GM23338 (cell line): ENCODE measurements around the gene GOLGA1. TPM values are rescaled to one million over a fixed set of nuclear protein-coding genes. Genes with fewer than 3 reads are reported as not detected.

Experiments used
- ATAC-seq: fragments of 200-7000 bp; cut with Tn5 transposase; 3 replicates; pipeline ENCODE4 v1.9.1; 2020
- DNase-seq: peaks from one replicate; pipeline ENCODE4 v3.0.0-alpha.2; 2015; ENCODE audit warnings: low spot score
- H2AFZ ChIP-seq: fragments of 200-600 bp; sonication (generic); 2 replicates; pipeline ENCODE4 v1.8.0; 2016; ENCODE audit warnings: antibody characterized with exemption, mild to moderate bottlenecking, moderate library complexity
- H3F3A ChIP-seq: fragments of 200-600 bp; sonication (generic); replicated peaks from 2 replicates; pipeline ENCODE4 v1.8.0; 2017; ENCODE audit warnings: antibody characterized with exemption, mixed run types, low read depth
- H3K27ac ChIP-seq: fragments of 200-600 bp; sonication (generic); 2 replicates; pipeline ENCODE4 v1.6.1; 2016; ENCODE audit warnings: low read depth
- H3K27me3 ChIP-seq: fragments of 200-600 bp; sonication (generic); 2 replicates; pipeline ENCODE4 v1.8.0; 2016; ENCODE audit warnings: mild to moderate bottlenecking, mixed run types, moderate library complexity; ENCODE audit not compliant: insufficient read depth
- H3K36me3 ChIP-seq: fragments of 200-600 bp; sonication (generic); 2 replicates; pipeline ENCODE4 v1.8.0; 2016; ENCODE audit warnings: mild to moderate bottlenecking; ENCODE audit not compliant: insufficient read depth
- H3K4me1 ChIP-seq: fragments of 200-600 bp; sonication (generic); 2 replicates; pipeline ENCODE4 v1.8.0; 2016; ENCODE audit warnings: mild to moderate bottlenecking, moderate library complexity; ENCODE audit not compliant: insufficient read depth
- H3K4me2 ChIP-seq: fragments of 200-600 bp; sonication (generic); 2 replicates; pipeline ENCODE4 v1.7.1; 2017; ENCODE audit warnings: mixed run types
- H3K4me3 ChIP-seq: fragments of 200-600 bp; sonication (generic); 2 replicates; pipeline ENCODE4 v1.6.1; 2016; ENCODE audit warnings: mixed run types
- H3K79me2 ChIP-seq: fragments of 200-600 bp; sonication (generic); replicated peaks from 2 replicates; pipeline ENCODE4 v1.8.0; 2017; ENCODE audit warnings: mild to moderate bottlenecking; ENCODE audit not compliant: insufficient read depth
- H3K9me2 ChIP-seq: fragments of 200-600 bp; sonication (generic); 2 replicates; pipeline ENCODE4 v1.8.0; 2017; ENCODE audit not compliant: insufficient read depth
- H4K20me1 ChIP-seq: fragments of 200-600 bp; sonication (generic); replicated peaks from 2 replicates; pipeline ENCODE4 v1.8.0; 2017; ENCODE audit warnings: mild to moderate bottlenecking; ENCODE audit not compliant: insufficient read depth
- H3K27ac Mint-ChIP-seq: 2 replicates; pipeline ENCODE4 v1.8.0; 2020; ENCODE audit warnings: inconsistent platforms, mild to moderate bottlenecking, moderate library complexity, mixed read lengths
- H3K27me3 Mint-ChIP-seq: 3 replicates; pipeline ENCODE4 v1.8.0; 2022; ENCODE audit warnings: low read depth, mild to moderate bottlenecking, moderate library complexity, mixed read lengths, inconsistent platforms; ENCODE audit not compliant: insufficient read depth, poor library complexity
- H3K36me3 Mint-ChIP-seq: 3 replicates; pipeline ENCODE4 v1.8.0; 2021; ENCODE audit warnings: low read depth, mild to moderate bottlenecking, inconsistent platforms, moderate library complexity, mixed read lengths
- H3K4me1 Mint-ChIP-seq: 3 replicates; pipeline ENCODE4 v1.8.0; 2020; ENCODE audit warnings: mild to moderate bottlenecking, inconsistent platforms, mixed read lengths
- H3K4me3 Mint-ChIP-seq: 3 replicates; pipeline ENCODE4 v1.8.0; 2021; ENCODE audit warnings: moderate library complexity, mild to moderate bottlenecking, inconsistent platforms, mixed read lengths
- H3K9me3 Mint-ChIP-seq: 3 replicates; pipeline ENCODE4 v1.8.0; 2020; ENCODE audit warnings: moderate library complexity, mild to moderate bottlenecking, inconsistent platforms, mixed read lengths
- CREB1 ChIP-seq: fragments of 250-450 bp; sonication (Bioruptor Pico); IDR thresholded peaks from 2 replicates; pipeline ENCODE4 v1.5.0; 2020; ENCODE audit warnings: low read depth, mild to moderate bottlenecking, moderate library complexity
- EZH2 ChIP-seq: fragments of 200-600 bp; sonication (generic); IDR thresholded peaks from one replicate; pipeline ENCODE4 v1.8.0; 2017; ENCODE audit warnings: antibody characterized with exemption, mild to moderate bottlenecking, low read depth; ENCODE audit not compliant: unreplicated experiment
- JUNB ChIP-seq: IDR thresholded peaks from one replicate; pipeline ENCODE4 v1.6.1; 2016; ENCODE audit warnings: antibody characterized with exemption; ENCODE audit not compliant: unreplicated experiment
- NANOG ChIP-seq: IDR thresholded peaks from 2 replicates; pipeline ENCODE4 v1.6.1; 2016; ENCODE audit warnings: antibody characterized with exemption, borderline replicate concordance
- POLR2AphosphoS5 ChIP-seq: IDR thresholded peaks from 2 replicates; pipeline ENCODE4 v1.6.1; 2016; ENCODE audit warnings: antibody characterized with exemption, low read depth
- ZNF114 ChIP-seq: fragments of 250-450 bp; sonication (Bioruptor Pico); IDR thresholded peaks from 2 replicates; pipeline ENCODE4 v1.5.0; 2020; ENCODE audit warnings: mild to moderate bottlenecking, moderate library complexity
- ZNF331 ChIP-seq: fragments of 250-450 bp; sonication (Bioruptor Pico); IDR thresholded peaks from 2 replicates; pipeline ENCODE4 v1.5.0; 2020; ENCODE audit warnings: low read depth, mild to moderate bottlenecking, moderate library complexity
- polyA plus RNA-seq: library from polyadenylated mRNA; unstranded; fragments of >200 nt; fragmentation: Nextera tagmentation; extraction: Ambion mirVana; gene quantifications from 2 replicates; pipeline ENCODE4 v1.2.1, GENCODE V29; 2016
- total RNA-seq: library from RNA; depleted of rRNA; stranded (reverse); fragments of >200 nt; shearing (Covaris generic); gene quantifications from 2 replicates; pipeline ENCODE4 v1.2.3, GENCODE V29; 2014
- TF ChIP-seq, protein P1 (sequence below): fragments of 250-450 bp; sonication (Bioruptor Pico); IDR thresholded peaks from 2 replicates; pipeline ENCODE4 v1.5.0; 2020; ENCODE audit warnings: mild to moderate bottlenecking, moderate library complexity
- TF ChIP-seq, protein P2 (sequence below): IDR thresholded peaks from 2 replicates; pipeline ENCODE4 v1.6.1; 2016; ENCODE audit warnings: antibody characterized with exemption
- TF ChIP-seq, protein P3 (sequence below), 2 experiments: fragments of 200-600 bp in 1 of 2; sonication (generic) in 1 of 2; conservative IDR thresholded peaks; 2 replicates each; pipeline versions ENCODE4 v1.5.1 to v1.6.1; 2016 to 2017; ENCODE audit warnings: antibody characterized with exemption in 2 of 2, low read depth in 2 of 2, mild to moderate bottlenecking in 2 of 2, moderate library complexity in 1 of 2

GOLGA1 gene
- total and polyA plus RNA-seq, 2 experiments from 2014 or later, result 6.1 to 8.0 TPM

DNA sequence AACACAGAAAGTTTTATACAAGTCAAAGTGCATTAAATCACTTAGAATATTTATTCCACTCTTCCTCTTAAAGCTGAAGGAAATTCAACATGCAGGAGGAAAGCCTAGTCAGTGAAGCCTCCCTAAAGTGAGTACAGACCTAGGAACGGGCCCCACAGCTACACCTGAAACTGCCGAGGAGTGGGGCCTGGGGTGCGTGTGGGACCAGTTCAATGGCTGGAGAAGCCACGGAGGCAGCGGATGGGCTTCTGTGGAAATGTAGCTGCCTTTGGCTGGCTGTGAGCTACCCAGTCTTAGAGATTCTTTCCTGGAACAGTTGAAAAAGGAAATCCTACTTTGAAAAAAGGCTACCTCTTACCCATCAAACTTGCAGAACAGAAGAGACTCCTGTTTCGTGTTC is 62.4 kb downstream of the GOLGA1 start:
- DNase-seq (no peak), ATAC-seq (no peak)
- H3K4me3 Mint-ChIP-seq, result no peak overlapping the region
- peaks cover 47% of the 10 kb centered on the region for H3K36me3 Mint-ChIP-seq
- TF ChIP-seq CREB1 (CRISPR knock-in tag) (no peak), ZNF331 (CRISPR knock-in tag) (no peak), EZH2 (no peak), NANOG (no peak), JUNB (no peak)
- TF ChIP-seq, protein P1, sequence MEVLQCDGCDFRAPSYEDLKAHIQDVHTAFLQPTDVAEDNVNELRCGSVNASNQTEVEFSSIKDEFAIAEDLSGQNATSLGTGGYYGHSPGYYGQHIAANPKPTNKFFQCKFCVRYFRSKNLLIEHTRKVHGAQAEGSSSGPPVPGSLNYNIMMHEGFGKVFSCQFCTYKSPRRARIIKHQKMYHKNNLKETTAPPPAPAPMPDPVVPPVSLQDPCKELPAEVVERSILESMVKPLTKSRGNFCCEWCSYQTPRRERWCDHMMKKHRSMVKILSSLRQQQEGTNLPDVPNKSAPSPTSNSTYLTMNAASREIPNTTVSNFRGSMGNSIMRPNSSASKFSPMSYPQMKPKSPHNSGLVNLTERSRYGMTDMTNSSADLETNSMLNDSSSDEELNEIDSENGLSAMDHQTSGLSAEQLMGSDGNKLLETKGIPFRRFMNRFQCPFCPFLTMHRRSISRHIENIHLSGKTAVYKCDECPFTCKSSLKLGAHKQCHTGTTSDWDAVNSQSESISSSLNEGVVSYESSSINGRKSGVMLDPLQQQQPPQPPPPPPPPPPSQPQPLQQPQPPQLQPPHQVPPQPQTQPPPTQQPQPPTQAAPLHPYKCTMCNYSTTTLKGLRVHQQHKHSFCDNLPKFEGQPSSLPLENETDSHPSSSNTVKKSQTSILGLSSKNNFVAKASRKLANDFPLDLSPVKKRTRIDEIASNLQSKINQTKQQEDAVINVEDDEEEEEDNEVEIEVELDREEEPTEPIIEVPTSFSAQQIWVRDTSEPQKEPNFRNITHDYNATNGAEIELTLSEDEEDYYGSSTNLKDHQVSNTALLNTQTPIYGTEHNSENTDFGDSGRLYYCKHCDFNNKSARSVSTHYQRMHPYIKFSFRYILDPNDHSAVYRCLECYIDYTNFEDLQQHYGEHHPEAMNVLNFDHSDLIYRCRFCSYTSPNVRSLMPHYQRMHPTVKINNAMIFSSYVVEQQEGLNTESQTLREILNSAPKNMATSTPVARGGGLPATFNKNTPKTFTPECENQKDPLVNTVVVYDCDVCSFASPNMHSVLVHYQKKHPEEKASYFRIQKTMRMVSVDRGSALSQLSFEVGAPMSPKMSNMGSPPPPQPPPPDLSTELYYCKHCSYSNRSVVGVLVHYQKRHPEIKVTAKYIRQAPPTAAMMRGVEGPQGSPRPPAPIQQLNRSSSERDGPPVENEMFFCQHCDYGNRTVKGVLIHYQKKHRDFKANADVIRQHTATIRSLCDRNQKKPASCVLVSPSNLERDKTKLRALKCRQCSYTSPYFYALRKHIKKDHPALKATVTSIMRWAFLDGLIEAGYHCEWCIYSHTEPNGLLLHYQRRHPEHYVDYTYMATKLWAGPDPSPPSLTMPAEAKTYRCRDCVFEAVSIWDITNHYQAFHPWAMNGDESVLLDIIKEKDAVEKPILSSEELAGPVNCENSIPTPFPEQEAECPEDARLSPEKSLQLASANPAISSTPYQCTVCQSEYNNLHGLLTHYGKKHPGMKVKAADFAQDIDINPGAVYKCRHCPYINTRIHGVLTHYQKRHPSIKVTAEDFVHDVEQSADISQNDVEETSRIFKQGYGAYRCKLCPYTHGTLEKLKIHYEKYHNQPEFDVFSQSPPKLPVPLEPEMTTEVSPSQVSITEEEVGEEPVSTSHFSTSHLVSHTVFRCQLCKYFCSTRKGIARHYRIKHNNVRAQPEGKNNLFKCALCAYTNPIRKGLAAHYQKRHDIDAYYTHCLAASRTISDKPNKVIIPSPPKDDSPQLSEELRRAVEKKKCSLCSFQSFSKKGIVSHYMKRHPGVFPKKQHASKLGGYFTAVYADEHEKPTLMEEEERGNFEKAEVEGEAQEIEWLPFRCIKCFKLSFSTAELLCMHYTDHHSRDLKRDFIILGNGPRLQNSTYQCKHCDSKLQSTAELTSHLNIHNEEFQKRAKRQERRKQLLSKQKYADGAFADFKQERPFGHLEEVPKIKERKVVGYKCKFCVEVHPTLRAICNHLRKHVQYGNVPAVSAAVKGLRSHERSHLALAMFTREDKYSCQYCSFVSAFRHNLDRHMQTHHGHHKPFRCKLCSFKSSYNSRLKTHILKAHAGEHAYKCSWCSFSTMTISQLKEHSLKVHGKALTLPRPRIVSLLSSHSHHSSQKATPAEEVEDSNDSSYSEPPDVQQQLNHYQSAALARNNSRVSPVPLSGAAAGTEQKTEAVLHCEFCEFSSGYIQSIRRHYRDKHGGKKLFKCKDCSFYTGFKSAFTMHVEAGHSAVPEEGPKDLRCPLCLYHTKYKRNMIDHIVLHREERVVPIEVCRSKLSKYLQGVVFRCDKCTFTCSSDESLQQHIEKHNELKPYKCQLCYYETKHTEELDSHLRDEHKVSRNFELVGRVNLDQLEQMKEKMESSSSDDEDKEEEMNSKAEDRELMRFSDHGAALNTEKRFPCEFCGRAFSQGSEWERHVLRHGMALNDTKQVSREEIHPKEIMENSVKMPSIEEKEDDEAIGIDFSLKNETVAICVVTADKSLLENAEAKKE (CRISPR knock-in tag), result no peak
- Histone ChIP-seq H3K4me2 (no peak overlapping the region), H3F3A (peaks cover 50% of the 10 kb centered on the region), H3K4me3 (no peak overlapping the region), H3K27ac (peak overlapping the region; percentile 84), H4K20me1 (peaks cover 18% of the 10 kb centered on the region), H3K79me2 (peaks cover 17% of the 10 kb centered on the region), H3K9me2 (no peaks in the 10 kb centered on the region), H3K36me3 (peaks cover 5% of the 10 kb centered on the region; the same call in 1 of the 2 replicates), H3K4me1 (peaks cover 31% of the 10 kb centered on the region), H2AFZ (no peak overlapping the region), H3K27me3 (no peaks in the 10 kb centered on the region)
- H3K27me3 Mint-ChIP-seq, result peaks cover 8% of the 10 kb centered on the region
- H3K9me3 Mint-ChIP-seq, result no peaks in the 10 kb centered on the region
- peaks cover 56% of the 10 kb centered on the region for H3K4me1 Mint-ChIP-seq
- 0 out of 2 replicates have a peak overlapping the region, but pooled peaks have one; percentile 26 for H3K27ac Mint-ChIP-seq

DNA sequence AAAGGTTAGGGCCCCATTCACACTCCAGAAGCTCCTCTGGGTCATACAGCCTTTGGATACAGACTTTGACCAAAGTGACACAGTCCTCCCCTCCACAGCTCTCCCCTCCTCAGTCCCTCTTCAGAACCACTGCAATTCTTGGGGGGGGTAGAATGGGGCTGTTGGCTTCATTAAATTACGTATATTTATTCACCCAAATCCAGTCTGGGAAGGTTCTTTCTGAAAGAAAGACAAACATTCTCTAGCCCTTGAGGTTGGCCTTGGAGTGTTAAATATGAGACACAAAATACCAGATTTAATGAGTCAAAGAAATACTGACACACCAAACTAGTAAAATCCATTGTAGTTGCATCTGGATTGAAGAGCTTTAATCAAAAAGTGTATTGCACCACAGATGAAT is 62.9 kb downstream of the GOLGA1 start:
- no peaks in the 10 kb centered on the region for H3K27me3 ChIP-seq
- peaks cover 5% of the 10 kb centered on the region for H3K36me3 ChIP-seq
- no peak overlapping the region for H2AFZ ChIP-seq
- Mint-ChIP-seq H3K27me3 (peaks cover 8% of the 10 kb centered on the region), H3K4me3 (no peak overlapping the region), H3K9me3 (no peaks in the 10 kb centered on the region), H3K27ac (no peak overlapping the region), H3K36me3 (peaks cover 52% of the 10 kb centered on the region), H3K4me1 (peaks cover 59% of the 10 kb centered on the region)
- no peak for ATAC-seq
- H3K4me2 ChIP-seq, result no peak overlapping the region
- peaks cover 22% of the 10 kb centered on the region for H3K79me2 ChIP-seq
- H3K9me2 ChIP-seq, result no peaks in the 10 kb centered on the region
- peak overlapping the region; percentile 84 for H3K27ac ChIP-seq
- H4K20me1 ChIP-seq, result peaks cover 23% of the 10 kb centered on the region
- H3K4me3 ChIP-seq, result no peak overlapping the region
- DNase-seq, result no peak
- peaks cover 50% of the 10 kb centered on the region for H3F3A ChIP-seq
- H3K4me1 ChIP-seq, result peaks cover 31% of the 10 kb centered on the region
- TF ChIP-seq ZNF331 (CRISPR knock-in tag), result no peak
- TF ChIP-seq ZNF114 (CRISPR knock-in tag), result no peak
- TF ChIP-seq, protein P2, sequence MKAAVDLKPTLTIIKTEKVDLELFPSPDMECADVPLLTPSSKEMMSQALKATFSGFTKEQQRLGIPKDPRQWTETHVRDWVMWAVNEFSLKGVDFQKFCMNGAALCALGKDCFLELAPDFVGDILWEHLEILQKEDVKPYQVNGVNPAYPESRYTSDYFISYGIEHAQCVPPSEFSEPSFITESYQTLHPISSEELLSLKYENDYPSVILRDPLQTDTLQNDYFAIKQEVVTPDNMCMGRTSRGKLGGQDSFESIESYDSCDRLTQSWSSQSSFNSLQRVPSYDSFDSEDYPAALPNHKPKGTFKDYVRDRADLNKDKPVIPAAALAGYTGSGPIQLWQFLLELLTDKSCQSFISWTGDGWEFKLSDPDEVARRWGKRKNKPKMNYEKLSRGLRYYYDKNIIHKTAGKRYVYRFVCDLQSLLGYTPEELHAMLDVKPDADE, result no peak
- TF ChIP-seq JUNB, result no peak
- TF ChIP-seq EZH2, result no peak
- TF ChIP-seq, protein P3, sequence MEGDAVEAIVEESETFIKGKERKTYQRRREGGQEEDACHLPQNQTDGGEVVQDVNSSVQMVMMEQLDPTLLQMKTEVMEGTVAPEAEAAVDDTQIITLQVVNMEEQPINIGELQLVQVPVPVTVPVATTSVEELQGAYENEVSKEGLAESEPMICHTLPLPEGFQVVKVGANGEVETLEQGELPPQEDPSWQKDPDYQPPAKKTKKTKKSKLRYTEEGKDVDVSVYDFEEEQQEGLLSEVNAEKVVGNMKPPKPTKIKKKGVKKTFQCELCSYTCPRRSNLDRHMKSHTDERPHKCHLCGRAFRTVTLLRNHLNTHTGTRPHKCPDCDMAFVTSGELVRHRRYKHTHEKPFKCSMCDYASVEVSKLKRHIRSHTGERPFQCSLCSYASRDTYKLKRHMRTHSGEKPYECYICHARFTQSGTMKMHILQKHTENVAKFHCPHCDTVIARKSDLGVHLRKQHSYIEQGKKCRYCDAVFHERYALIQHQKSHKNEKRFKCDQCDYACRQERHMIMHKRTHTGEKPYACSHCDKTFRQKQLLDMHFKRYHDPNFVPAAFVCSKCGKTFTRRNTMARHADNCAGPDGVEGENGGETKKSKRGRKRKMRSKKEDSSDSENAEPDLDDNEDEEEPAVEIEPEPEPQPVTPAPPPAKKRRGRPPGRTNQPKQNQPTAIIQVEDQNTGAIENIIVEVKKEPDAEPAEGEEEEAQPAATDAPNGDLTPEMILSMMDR (conservative IDR thresholded peaks at IDR 0.05; ENCODE audit: low read depth in 2 of 2), result no peak
- TF ChIP-seq POLR2AphosphoS5, result no peak
